Body of pancreas (tissue), 4 donors: ENCODE data around the gene ZNF567.
"Not testable (repeated sequence)": the region's sequence is repeated elsewhere in the genome, so short reads cannot be mapped to it uniquely, and the experiment has no call there.

Experiments used
- CTCF ChIP-seq, 7 experiments: fragments of 450-650 bp in 4 of 7; fragments of 200-600 bp in 3 of 7; sonication (generic) in 3 of 7; IDR thresholded peaks; one replicate each; pipeline ENCODE4 v1.5.1; 2016 to 2019; ENCODE audit warnings: antibody characterized with exemption in 7 of 7
- POLR2A ChIP-seq, 3 donors: fragments of 450-650 bp; IDR thresholded peaks; one replicate each; pipeline ENCODE4 v1.6.1; 2016; ENCODE audit warnings: antibody characterized with exemption in 3 of 3, mild to moderate bottlenecking in 2 of 3

- TF ChIP-seq POLR2A, CTCF (IDR thresholded peaks at IDR 0.05): not testable (repeated sequence)
Measured at GRCh38 chr19:36736166-36736565, 48.8 kb downstream of the ZNF567 start.
